Stimulated activated CD4-positive, alpha-beta T cell treated with anti-CD3 and anti-CD28 coated beads, TNF-alpha, amount 100 ng/mL, for 1 hour (primary cell): ENCODE measurements around the gene ARHGAP10.

ENCODE experiments used
- DNase-seq, 3 donors: peaks; one replicate each; pipeline ENCODE4 v3.0.0-alpha.2; 2020; ENCODE audit warnings: low read depth in 3 of 3, low spot score in 1 of 3

Gene ARHGAP10

DNA sequence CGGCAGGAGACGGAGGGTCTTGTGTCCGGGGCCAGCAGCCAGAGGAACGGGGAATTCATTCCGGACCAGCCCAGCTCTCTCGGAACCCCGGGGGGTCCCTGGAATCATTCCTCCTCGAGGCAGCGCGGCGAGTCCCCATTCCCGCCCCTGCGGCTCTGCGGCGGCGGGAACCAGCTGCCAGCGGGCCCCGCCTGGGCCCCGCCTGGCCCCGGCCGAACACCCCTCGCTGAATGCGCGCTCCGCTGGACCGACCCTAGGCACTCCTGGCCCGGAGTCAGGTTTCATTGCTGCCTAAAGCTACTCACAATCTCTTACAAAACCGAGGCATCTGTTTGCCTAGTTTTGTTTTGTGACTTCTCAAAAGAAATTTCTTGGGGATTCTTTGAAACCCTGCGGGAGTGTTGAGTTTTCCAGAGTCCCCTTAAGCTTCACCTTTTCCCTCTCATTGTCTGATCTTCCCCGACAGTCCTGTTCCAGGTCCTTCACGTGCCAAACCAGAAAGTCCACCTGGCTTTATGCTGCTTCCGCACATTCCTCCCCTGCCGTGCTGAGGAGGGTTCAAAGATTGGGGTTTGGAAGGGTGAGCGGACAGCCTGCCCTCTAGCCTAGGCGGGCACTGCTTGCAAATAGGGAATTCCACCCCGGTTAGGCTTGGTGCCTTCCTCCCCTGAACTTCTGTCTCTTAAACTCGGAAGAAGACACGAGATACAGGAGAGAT lies 789 bp downstream of the ARHGAP10 start:
- DNase-seq = no peak

DNA sequence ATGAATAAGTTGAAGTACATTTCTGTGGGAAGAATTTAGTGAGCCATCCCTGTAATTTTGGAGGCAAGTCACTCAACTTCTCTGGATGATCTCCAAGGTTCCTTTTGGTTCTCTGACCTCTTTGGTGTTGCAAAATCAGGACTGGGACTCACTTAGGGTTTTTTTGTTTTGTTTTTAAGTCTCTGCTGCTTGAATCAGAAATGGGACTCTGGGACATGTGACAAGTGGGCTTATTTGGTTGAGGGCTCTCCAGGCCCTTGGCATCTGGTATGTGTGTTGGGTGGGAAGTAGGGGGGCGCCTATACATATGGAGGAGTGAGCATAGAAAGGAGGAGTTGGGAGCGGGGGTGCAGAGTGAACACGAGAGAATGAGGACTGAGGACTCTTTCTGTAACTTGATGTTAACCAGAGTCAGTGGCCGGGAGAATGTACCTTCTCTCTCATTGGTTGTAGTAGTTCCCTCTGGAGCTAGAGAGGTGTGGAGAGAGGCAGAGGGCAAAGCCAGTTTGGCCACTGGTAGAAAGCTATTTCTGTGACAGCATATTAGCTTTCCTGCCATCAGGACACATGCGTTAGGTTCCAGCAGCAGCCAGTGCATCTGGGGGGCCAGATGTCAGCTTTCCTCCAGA lies 1.9 kb downstream of the ARHGAP10 start:
- DNase-seq = no peak

DNA sequence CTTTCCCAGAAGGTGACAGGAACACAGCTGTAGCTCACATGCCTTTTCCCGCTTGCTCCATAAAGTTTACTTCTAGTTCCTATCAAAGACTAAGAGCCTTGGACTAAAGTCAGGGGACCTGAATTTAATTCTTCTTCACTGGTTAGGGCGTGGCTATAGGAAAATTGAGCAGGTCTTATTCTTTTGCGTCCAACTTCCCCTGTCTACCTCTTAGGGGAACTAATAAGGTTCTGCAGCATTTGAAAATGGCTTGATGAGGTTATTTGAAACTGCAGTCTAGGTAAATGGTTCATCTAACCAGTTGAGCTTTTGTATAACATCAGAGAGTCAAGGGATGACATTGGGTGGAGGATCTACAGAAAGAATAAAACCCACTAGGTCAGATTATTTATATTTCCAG lies 2.6 kb downstream of the ARHGAP10 start:
- no peak for DNase-seq

DNA sequence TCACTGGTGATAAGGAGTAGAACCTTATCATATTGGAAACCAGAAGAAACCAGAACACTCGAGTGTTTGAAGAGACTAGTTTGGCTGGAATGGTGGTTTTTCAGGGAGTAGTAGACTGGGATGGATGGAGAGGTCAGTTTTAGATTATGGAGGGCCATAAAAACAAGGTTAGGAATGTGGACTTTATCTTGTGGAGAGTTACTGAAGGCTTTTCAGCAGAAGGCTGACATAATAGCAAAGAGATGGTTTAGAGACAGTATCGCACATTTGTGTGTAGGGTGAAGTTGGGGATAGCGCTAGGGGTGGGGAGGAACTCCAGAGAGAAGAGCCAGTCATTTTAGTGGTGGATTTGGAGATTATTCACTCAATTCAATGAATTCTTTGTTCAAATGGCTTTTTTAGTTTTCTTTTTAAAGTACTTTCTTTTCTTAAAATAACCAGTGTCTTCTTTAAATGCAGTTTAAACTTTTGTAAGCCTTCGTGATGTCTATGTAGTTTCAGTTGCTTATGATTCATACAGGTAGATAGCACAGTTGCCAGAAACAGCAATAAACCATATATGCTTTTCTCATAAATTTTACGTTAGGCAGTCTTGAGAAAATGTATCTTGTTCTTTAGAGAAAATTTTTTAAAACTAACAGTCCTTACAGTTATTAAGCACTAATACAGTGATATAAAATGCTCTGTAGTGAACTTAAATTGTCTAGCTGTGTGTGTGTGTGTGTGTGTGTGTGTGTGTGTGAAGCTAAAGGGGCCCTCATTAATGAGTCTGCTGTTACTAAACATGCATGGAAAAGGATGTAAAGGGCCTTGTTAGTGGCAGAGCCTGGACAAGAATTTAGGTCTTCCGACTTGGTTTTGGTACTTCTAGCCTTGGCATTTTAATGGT lies 3.8 kb downstream of the ARHGAP10 start:
- DNase-seq = no peak

DNA sequence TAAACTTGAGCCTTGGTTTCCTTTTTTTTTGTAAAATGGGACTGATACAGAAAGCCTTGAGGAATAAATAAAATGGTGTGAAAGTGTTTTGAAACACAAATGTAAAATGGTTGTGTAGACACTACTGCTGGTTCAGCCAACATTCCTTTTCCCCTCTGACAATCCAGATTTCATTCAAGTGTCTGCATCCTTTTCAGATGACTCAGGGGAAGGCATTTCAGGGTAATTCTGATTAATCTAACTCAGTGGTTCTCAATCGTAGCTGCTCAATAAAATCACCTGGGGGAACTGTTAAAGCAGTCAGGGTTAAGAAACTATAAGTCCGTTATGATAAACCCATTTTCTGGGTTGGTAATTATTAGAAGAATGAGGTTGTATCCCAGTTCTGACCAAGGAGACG lies 4.6 kb downstream of the ARHGAP10 start:
- DNase-seq = no peak

DNA sequence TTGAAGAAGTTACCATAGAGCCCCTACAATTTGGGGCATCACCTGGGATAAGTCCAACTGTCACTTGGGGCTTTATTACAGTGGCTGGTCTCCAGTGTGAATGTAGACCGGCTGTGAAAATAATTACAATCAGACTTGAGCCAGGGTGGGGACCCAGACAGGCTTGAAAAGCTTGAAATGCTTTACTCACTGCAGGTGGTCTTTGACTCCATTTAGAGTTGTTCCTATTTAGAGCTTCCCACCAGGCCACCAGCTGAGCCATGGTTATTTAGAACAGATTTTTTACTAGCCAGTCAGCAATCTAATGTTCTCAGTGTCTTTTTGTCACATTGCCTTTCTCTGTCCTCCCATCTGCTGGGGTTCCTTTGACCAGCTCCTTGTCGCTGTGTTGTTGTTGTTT lies 5.7 kb downstream of the ARHGAP10 start:
- DNase-seq = no peak

DNA sequence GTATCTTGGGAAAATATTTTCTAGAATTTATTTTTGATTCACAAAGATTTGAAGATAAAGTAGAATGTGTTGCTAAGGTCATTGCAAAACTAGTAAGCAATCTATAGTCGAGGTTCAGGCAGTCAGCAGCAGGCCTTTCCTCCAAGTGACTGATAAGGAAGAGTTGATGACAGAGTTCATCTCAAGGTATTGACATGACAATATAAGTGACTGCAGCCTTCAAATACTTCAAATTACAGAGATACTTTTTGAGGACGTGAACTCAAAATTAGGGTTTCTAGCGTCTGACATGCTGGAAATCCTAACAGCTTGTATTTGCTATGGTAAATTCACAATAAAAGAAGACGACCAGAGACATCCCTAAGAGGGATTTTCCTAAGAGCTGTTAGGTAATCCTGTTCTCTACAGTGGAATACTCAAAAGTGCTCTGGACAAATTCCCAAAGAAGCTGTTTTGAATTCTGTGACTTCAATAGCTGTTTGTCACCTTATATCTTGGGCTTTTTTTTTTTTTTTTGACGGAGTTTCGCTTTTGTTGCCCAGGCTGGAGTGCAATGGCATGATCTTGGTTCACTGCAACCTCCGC lies 7.4 kb downstream of the ARHGAP10 start:
- DNase-seq = no peak

DNA sequence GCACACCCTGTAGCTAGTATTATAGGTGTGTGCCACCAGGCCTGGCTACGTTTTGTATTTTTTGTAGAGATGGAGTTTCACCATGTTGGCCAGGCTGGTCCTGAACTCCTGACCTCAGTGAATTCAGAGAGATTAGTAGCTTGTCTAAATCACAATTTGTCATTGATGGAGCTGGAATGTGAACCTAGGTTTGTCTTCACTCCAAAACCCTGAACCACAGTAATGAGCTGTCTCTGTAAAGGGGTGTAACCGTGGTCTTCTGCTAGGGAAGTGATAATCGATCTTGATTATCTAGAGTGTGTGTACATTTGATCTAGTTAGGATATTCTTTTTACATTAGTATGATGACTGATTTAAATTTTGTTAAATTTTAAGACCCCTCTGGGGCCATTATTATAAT lies 8.3 kb downstream of the ARHGAP10 start:
- no peak for DNase-seq

DNA sequence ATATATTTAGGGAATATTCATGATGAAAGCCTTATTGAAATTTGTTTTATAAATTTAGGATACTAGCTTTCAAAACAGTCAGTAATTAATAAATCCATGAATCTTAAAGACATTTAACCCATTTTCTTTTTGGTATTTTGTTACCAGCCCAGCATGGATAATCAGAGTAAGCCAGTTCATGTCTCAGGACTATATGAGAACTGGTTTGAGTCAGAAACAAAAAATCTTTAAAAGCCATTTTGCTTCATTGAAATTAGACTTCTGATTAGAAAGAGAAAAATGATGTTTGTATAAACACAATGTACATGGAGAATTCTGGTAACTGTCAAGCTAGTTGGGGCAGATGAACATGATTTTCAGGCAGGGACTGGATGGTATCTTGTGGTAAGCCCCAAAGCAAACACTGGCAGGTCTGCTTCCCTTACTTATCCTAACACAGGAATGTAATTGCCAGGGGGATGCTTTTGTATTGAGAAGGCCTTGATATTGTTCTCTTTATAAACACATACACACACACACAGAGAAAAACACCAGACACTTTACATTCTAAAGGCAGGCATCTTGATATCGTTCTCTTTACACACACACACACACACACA lies 9.4 kb downstream of the ARHGAP10 start:
- no peak for DNase-seq

DNA sequence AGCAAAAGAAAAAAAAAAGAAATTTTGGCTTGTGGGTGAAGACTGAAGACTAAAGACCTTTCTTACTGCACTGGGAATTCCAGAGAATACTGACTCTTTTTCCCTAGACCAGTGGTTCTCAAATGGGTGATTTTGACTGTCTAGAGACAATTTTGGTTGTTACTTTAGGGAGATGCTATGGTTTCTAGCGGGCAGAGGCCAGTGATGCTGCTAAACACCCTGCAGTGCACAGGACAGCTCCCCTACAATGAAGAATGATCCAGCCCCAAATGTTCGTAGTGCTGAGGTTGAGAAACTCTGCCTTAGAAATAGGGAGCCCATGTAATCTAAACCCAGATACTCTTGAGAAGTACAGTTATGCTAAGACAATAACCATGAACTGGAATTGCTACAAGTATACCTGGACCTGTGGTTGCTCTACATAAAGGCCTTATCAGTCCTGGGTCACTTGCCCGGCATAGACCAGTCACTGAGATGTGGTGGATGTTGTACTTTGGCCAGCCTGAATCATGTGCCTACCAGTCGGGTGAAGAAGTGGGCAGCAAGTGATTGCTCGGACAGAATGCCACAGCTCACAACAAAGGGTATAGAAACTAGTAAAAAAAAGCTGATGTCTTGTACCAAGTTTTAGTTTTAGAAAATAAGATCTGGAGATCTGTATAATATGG lies 16.0 kb downstream of the ARHGAP10 start:
- no peak for DNase-seq

DNA sequence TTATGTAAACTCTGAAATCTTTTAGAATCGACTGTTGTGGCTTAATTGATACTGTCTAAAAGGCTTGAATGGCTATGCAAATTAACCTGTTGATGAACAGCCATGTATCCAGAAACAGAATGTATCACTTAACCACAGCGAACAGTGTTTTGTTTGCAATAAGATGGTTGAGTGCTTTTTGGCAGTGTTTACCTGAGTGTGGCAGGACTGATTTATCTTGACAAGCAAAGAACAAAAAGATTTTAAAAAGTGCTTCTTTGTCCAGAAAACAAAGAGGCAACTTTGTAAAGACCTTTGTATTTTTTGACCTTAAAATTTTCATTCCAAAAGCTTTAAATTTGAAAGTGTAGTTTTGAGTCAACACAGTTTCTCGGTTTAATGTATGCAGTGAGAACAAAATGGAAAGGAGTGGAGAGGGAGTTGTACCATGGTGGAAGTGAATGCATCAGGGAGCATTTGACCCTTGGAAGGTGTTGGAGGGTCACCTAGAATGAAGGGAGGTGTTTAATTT lies 18.0 kb downstream of the ARHGAP10 start:
- DNase-seq = no peak

DNA sequence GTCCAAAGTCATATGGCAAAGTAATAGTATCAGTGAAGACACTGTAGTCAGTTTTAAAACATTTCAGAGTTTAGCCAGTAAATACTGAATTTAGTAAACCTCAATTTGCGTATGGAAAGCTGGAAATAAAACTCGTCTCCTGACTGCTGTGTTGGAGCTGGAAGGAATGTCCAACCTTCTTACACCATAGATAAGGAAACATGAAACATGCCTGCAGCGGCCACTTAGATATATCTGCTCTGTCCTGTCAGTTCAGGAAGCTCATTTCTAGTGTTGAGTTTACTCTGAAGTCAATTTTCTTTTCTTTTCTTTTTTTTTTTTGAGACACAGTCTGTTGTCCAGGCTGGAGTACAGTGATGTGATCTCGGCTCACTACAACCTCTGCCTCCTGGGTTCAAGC lies 21.2 kb downstream of the ARHGAP10 start:
- DNase-seq = no peak

DNA sequence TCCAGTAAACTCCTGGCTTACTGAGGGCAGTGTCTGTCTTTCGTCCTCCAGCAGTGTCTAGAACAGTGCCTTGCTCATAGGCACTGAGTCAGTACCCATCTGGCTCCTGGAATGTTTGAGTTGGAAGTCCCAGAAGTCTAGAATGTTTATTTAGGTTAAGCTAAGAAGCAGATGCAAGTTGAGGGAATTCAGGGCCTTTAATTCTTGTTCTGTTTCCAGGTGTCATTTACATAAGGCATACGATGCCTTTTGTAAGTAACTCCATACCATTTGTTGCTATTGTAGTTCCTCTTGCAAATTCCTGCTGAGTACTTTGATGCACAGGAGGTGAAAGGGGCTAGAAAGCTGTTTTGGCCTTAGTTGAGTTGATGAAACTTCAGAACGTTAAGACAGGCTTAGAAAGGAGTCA lies 22.2 kb downstream of the ARHGAP10 start:
- DNase-seq = no peak

DNA sequence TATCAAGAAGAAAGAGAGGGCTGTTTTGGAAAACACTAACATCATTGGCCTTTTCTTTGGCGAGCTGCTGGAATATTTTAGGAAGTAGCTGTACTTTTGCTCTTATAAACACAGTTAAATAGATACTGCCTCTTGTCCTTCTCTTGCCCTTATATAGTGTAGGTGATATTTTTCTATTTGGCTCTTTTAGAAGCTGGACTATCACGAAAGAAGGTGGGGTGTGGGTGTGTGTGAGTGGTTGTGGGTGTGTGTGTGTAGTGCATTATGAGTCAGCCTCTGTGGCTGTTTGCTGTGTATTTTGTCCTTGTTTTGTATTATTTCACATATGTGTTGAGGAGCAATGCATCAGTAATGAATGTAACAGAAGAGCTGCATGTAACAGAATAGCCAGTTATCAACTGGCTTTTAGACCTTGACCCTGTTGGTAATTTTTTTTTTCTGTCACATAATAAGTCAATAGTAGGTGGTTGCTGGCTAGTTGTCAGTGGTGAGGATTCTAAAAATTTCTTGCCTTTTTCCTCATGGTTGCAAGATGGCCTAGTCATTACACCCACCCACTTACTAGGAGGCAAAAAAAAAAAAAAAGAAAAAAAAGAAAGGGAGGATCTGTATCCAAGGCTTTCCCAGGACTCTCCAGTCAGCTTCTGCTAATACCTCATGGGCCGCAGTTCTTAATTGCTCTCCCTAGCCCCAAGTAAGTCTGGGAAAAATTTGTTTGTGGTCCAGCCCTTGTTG lies 23.8 kb downstream of the ARHGAP10 start:
- no peak for DNase-seq

DNA sequence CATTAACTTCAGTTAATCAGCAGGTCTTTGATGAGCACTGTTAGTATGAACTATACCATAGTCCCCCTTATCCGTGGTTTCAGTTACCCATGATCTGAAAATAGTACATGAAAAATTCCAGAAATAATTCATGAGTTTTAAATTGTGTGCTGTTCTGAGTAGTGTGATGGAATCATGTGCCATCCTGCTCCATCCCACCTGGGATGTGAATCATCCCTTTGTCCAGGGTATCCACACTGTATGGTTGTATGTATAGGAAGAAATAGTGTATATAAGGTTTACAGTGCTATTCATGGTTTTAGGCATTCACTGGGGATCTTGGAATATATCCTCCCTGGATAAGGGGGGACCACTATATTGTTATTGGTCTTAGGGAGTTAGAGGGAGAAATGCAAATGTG lies 24.5 kb downstream of the ARHGAP10 start:
- no peak for DNase-seq

DNA sequence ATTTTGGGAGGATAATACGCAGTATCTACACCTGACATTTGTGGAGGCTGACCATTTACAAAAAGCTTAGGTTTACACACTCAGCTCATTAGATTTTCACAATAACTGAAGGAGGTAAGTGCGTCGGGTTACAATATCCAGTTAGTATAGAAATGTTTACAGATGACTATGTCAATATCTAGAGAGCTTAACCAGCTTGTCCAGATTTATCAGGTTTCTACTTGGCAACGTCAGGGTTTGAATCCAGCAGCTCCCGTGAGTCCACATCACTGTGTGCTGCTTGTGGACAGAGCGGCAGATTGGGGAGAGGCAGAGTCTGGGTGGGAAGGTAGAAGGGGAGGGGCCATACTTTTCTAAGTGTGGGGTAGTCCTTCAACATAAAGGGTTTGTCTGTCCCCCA lies 28.3 kb downstream of the ARHGAP10 start:
- no peak for DNase-seq

DNA sequence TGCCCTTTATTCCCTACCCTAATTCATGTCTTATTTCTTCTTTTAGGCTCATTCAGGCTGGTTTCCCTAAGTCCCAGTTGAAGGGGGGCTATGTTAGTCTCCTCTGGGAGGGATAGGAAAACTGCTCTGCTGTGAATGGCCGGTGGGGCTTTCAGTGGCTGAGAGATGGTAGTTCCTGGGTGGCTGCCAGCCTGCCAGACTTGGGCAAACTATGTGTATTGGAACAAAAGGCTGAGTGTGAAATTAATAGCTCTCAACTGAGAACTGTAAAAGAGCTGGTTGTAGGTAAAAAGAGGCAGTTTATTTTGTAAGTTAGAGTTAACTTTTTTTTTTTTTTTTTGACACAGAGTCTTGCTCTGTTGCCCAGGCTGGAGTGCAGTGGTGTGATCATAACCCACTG lies 28.8 kb downstream of the ARHGAP10 start:
- no peak for DNase-seq

DNA sequence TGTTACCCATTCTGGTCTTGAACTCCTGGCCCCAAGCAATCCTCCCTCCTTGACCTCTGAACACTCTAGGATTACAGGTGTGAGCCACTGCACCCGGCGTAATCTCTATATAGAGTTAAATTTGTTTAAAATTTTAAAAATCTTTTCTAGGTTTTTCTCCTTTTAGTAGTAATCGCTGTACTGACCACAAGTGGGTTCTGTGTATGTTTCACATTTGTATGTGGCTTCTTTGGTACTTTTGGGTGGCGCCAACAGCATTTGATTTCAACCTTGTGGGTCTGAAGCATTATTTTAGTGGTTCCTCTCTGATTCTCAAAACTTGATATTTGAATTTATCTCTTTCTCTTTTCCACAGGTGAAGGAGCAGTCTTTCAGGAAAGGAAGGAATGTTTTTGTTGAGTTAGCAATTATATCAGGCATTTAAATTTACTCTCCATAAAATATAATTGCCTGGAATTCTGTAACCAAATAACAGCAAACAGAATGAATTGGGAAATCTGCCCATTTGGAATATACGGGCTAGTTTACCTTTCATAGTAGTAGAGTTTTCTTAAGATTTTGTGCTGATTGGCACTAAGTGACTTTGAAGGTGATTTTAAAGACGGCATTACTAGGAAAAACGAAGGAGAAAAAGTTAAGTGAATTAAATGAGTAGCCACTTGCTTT lies 29.5 kb downstream of the ARHGAP10 start:
- DNase-seq = no peak

DNA sequence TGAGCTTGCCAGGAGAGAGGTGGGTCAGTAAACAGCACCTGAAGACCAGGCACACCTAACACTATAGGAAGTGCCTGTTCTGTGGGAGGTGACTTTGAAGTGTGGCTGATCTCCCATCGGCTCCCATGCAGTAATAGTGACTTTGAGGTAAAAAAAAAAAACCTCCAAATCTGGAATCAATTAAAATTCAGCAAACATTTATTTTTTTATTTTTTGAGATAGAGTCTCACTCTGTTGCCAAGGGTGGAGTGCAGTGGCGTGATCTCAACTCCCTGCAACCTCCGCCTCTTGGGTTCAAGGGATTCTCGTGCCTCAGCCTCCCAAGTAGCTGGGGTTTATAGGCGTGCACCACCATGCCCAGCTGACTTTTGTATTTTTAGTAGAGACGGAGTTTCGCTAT lies 32.4 kb downstream of the ARHGAP10 start:
- no peak for DNase-seq
